Naive B cell (primary cell): Measurements from ENCODE around the gene OSM. TPM values are rescaled to one million over a fixed set of nuclear protein-coding genes. Genes with fewer than 3 reads are reported as not detected.

ENCODE experiments used
- ATAC-seq, 2 donors: fragments of 150-1000 bp; cut with Tn5 transposase; 2 replicates each; pipeline ENCODE4 v1.10.0; 2021; ENCODE audit warnings: low read depth in 2 of 2, mild to moderate bottlenecking in 2 of 2, moderate library complexity in 2 of 2
- DNase-seq: peaks from one replicate; pipeline ENCODE4 v3.0.0; 2022
- H3K27ac Mint-ChIP-seq, 6 donors: one replicate each; pipeline ENCODE4 v1.8.0; 2020 to 2022; ENCODE audit warnings: mild to moderate bottlenecking in 6 of 6, mixed read lengths in 6 of 6, moderate library complexity in 5 of 6, inconsistent platforms in 2 of 6
- H3K27me3 Mint-ChIP-seq, 3 donors: one replicate each; pipeline ENCODE4 v1.8.0; 2021 to 2022; ENCODE audit warnings: mixed read lengths in 3 of 3, mild to moderate bottlenecking in 1 of 3
- H3K36me3 Mint-ChIP-seq, 2 donors: one replicate each; pipeline ENCODE4 v1.8.0; 2020 to 2022; ENCODE audit warnings: mixed read lengths in 2 of 2, inconsistent platforms in 1 of 2, mild to moderate bottlenecking in 1 of 2
- H3K4me1 Mint-ChIP-seq, 3 donors: one replicate each; pipeline ENCODE4 v1.8.0; 2020 to 2022; ENCODE audit warnings: mixed read lengths in 3 of 3, inconsistent platforms in 1 of 3, mild to moderate bottlenecking in 1 of 3, moderate library complexity in 1 of 3
- H3K4me3 Mint-ChIP-seq, 8 donors: one replicate each; pipeline ENCODE4 v1.8.0; 2020 to 2022; ENCODE audit warnings: mild to moderate bottlenecking in 8 of 8, mixed read lengths in 8 of 8, moderate library complexity in 8 of 8, inconsistent platforms in 2 of 8
- H3K9me3 Mint-ChIP-seq, 7 donors: one replicate each; pipeline ENCODE4 v1.8.0; 2020 to 2022; ENCODE audit warnings: mixed read lengths in 7 of 7, mild to moderate bottlenecking in 5 of 7, inconsistent platforms in 2 of 7, moderate library complexity in 1 of 7
- polyA plus RNA-seq, 6 donors: library from polyadenylated mRNA; unstranded; fragments of 300-500 nt; fragmentation: Illumina TruSeq; gene quantifications; one replicate each; pipeline ENCODE4 v1.2.3, GENCODE V29; 2021; ENCODE audit warnings: low read depth in 6 of 6

The OSM gene
- 1 to 10 TPM in 5 of 6 donors, under 1 TPM in 1; 0.66 to 4.7 (median 1.3) TPM for polyA plus RNA-seq

- Mint-ChIP-seq H3K4me1 (peaks cover 24 to 42% (median 33%) of the 10 kb centered on the region in 3 donors), H3K27ac (peak within 1 kb of the TSS; percentile 95 to 100 (median 100)), H3K27me3 (no peaks in the 10 kb centered on the region), H3K4me3 (peak within 1 kb of the TSS; percentile 82 to 96 (median 94)), H3K9me3 (no peaks in the 10 kb centered on the region), H3K36me3 (no peaks in the 10 kb centered on the region)
- DNase-seq = peak; percentile 72
- peak; percentile 36 to 40 for ATAC-seq
Measured at GRCh38 chr22:30266445-30267381, at the start of gene OSM. Gene OSM (minus strand): TSS chr22:30266851. CDS start chr22:30266799, 52 bp downstream.

GRCh38 chr22:30315962-30316576 is 49.4 kb upstream of the OSM start:
- Mint-ChIP-seq H3K9me3 (no peaks in the 10 kb centered on the region), H3K4me3 (peak overlapping the region in 1 of 8 donors; percentile 67), H3K27ac (peak overlapping the region in 5 of 6 donors; percentile 3 to 79 (median 69)), H3K36me3 (peaks cover 7 to 9% of the 10 kb centered on the region in 2 donors), H3K27me3 (no peaks in the 10 kb centered on the region), H3K4me1 (peaks cover 74 to 100% (median 93%) of the 10 kb centered on the region in 3 donors)
- DNase-seq (no peak), ATAC-seq (no peak)

GRCh38 chr22:30314915-30315314 is 48.3 kb upstream of the OSM start:
- Mint-ChIP-seq H3K36me3 (peaks cover 4 to 9% of the 10 kb centered on the region in 2 donors), H3K9me3 (no peaks in the 10 kb centered on the region), H3K27me3 (no peaks in the 10 kb centered on the region), H3K27ac (peak overlapping the region in 5 of 6 donors; percentile 26 to 79 (median 61)), H3K4me3 (peak overlapping the region in 2 of 8 donors; percentile 47 to 59), H3K4me1 (peaks cover 80 to 100% (median 93%) of the 10 kb centered on the region in 3 donors)
- peak in 1 of 2 donors; percentile 20 for ATAC-seq
- no peak for DNase-seq

- peak overlapping the region in 6 of 8 donors; percentile 16 to 55 (median 27) for H3K4me3 Mint-ChIP-seq
- no peaks in the 10 kb centered on the region for H3K9me3 Mint-ChIP-seq
- H3K4me1 Mint-ChIP-seq = peaks cover 77 to 100% (median 93%) of the 10 kb centered on the region in 3 donors
- peaks cover 0 to 4% of the 10 kb centered on the region in 2 donors for H3K36me3 Mint-ChIP-seq
- peak overlapping the region in 5 of 6 donors; percentile 47 to 89 (median 71) for H3K27ac Mint-ChIP-seq
- DNase-seq = no peak
- H3K27me3 Mint-ChIP-seq = no peaks in the 10 kb centered on the region
- ATAC-seq = no peak
Measured at GRCh38 chr22:30313527-30314363, 47.1 kb upstream of the OSM start.

GRCh38 chr22:30312053-30312452 is 45.4 kb upstream of the OSM start:
- Mint-ChIP-seq H3K4me1 (peaks cover 77 to 100% (median 92%) of the 10 kb centered on the region in 3 donors), H3K4me3 (peak overlapping the region in 6 of 8 donors; percentile 15 to 77 (median 72)), H3K27me3 (no peaks in the 10 kb centered on the region), H3K27ac (peak overlapping the region; percentile 65 to 97 (median 90)), H3K9me3 (no peaks in the 10 kb centered on the region), H3K36me3 (peaks cover 0 to 4% of the 10 kb centered on the region in 2 donors)
- ATAC-seq (no peak), DNase-seq (no peak)

GRCh38 chr22:30310881-30311771 is 44.5 kb upstream of the OSM start:
- DNase-seq = no peak
- Mint-ChIP-seq H3K4me3 (peak overlapping the region; percentile 68 to 89 (median 77)), H3K4me1 (peaks cover 85 to 100% (median 96%) of the 10 kb centered on the region in 3 donors), H3K27ac (peak overlapping the region; percentile 89 to 98 (median 98)), H3K9me3 (no peaks in the 10 kb centered on the region), H3K27me3 (no peaks in the 10 kb centered on the region), H3K36me3 (peaks cover 0 to 4% of the 10 kb centered on the region in 2 donors)
- ATAC-seq = no peak

GRCh38 chr22:30309951-30310741 is 43.5 kb upstream of the OSM start:
- Mint-ChIP-seq H3K4me1 (peaks cover 85 to 100% (median 96%) of the 10 kb centered on the region in 3 donors), H3K27me3 (no peaks in the 10 kb centered on the region), H3K36me3 (peaks cover 0 to 4% of the 10 kb centered on the region in 2 donors), H3K27ac (peak overlapping the region; percentile 89 to 98 (median 98)), H3K4me3 (peak overlapping the region; percentile 68 to 89 (median 77)), H3K9me3 (no peaks in the 10 kb centered on the region)
- DNase-seq (no peak), ATAC-seq (peak; percentile 27 to 29)

- peak in 1 of 2 donors; percentile 17 for ATAC-seq
- no peak for DNase-seq
- Mint-ChIP-seq H3K4me1 (peaks cover 87 to 100% (median 94%) of the 10 kb centered on the region in 3 donors), H3K27me3 (no peaks in the 10 kb centered on the region), H3K27ac (peak overlapping the region; percentile 89 to 98 (median 98)), H3K4me3 (peak overlapping the region; percentile 56 to 94 (median 78)), H3K9me3 (no peaks in the 10 kb centered on the region), H3K36me3 (no peaks in the 10 kb centered on the region)
Measured at GRCh38 chr22:30308518-30309230, 42.0 kb upstream of the OSM start.

- Mint-ChIP-seq H3K4me1 (peaks cover 91 to 100% (median 97%) of the 10 kb centered on the region in 3 donors), H3K36me3 (no peaks in the 10 kb centered on the region), H3K27ac (peak overlapping the region; percentile 89 to 98 (median 98)), H3K9me3 (no peaks in the 10 kb centered on the region), H3K27me3 (no peaks in the 10 kb centered on the region), H3K4me3 (peak overlapping the region; percentile 56 to 94 (median 78))
- no peak for ATAC-seq
- no peak for DNase-seq
Measured at GRCh38 chr22:30308093-30308492, 41.4 kb upstream of the OSM start.

- ATAC-seq (no peak), DNase-seq (no peak)
- Mint-ChIP-seq H3K27ac (peak overlapping the region; percentile 89 to 98 (median 94)), H3K4me1 (peaks cover 91 to 100% (median 97%) of the 10 kb centered on the region in 3 donors), H3K27me3 (no peaks in the 10 kb centered on the region), H3K9me3 (no peaks in the 10 kb centered on the region), H3K4me3 (peak overlapping the region; percentile 78 to 94 (median 84)), H3K36me3 (no peaks in the 10 kb centered on the region)
Measured at GRCh38 chr22:30307041-30307574, 40.5 kb upstream of the OSM start.

GRCh38 chr22:30306627-30307011 is 40.0 kb upstream of the OSM start:
- Mint-ChIP-seq H3K27me3 (no peaks in the 10 kb centered on the region), H3K36me3 (no peaks in the 10 kb centered on the region), H3K4me1 (peaks cover 92 to 100% (median 97%) of the 10 kb centered on the region in 3 donors), H3K27ac (peak overlapping the region; percentile 89 to 98 (median 94)), H3K4me3 (peak overlapping the region; percentile 78 to 94 (median 84)), H3K9me3 (no peaks in the 10 kb centered on the region)
- no peak for ATAC-seq
- no peak for DNase-seq
